PC-3 (cell line): Measurements from ENCODE around the gene TAF4.

Experiments used
- CTCF ChIP-seq: fragments of 300-600 bp; sonication (generic); conservative IDR thresholded peaks from 2 replicates; pipeline ENCODE4 v1.5.1; 2017; ENCODE audit warnings: antibody characterized with exemption, low read depth, mild to moderate bottlenecking, low read length
- EZH2 ChIP-seq: fragments of 300-600 bp; sonication (generic); IDR thresholded peaks from one replicate; pipeline ENCODE4 v1.6.1; 2017; ENCODE audit warnings: antibody characterized with exemption, mild to moderate bottlenecking, low read length; ENCODE audit not compliant: unreplicated experiment

- TF ChIP-seq CTCF (no peak), EZH2 (no peak)
These were observed 102.5 kb downstream of the TAF4 start for GRCh38 chr20:61963149-61963548.
